Measurements from ENCODE around the gene MAMSTR.

GRCh38 chr19:48752496-48753365, 33.2 kb upstream of the MAMSTR start, which contains the start of gene FUT1:
- no peak for TF ChIP-seq CTCF (IDR thresholded peaks at IDR 0.05; ENCODE audit: low read length)
- no peak for TF ChIP-seq EZH2 (IDR thresholded peaks at IDR 0.05; ENCODE audit: borderline replicate concordance, low read length)
